ENCODE data around the gene ANKRD23.

GRCh38 chr2:96831679-96832078, 12.1 kb downstream of the ANKRD23 start:
- no peak for TF ChIP-seq YY1 (IDR thresholded peaks at IDR 0.05; ENCODE audit: insufficient read depth, insufficient read length)
- TF ChIP-seq SUZ12 (IDR thresholded peaks at IDR 0.05; ENCODE audit: extremely low read depth, insufficient read depth, insufficient read length), result no peak

Measured in NT2/D1 (cell line).